HS-27A (cell line): ENCODE measurements around the gene PDE6A.

ENCODE experiments used
- DNase-seq: peaks from one replicate; pipeline ENCODE4 v3.0.0-alpha.2; 2012; ENCODE audit warnings: low read depth, missing footprints

The PDE6A gene

GRCh38 chr5:149810856-149811255 is 133.7 kb downstream of the PDE6A start:
- DNase-seq: no peak

DNA sequence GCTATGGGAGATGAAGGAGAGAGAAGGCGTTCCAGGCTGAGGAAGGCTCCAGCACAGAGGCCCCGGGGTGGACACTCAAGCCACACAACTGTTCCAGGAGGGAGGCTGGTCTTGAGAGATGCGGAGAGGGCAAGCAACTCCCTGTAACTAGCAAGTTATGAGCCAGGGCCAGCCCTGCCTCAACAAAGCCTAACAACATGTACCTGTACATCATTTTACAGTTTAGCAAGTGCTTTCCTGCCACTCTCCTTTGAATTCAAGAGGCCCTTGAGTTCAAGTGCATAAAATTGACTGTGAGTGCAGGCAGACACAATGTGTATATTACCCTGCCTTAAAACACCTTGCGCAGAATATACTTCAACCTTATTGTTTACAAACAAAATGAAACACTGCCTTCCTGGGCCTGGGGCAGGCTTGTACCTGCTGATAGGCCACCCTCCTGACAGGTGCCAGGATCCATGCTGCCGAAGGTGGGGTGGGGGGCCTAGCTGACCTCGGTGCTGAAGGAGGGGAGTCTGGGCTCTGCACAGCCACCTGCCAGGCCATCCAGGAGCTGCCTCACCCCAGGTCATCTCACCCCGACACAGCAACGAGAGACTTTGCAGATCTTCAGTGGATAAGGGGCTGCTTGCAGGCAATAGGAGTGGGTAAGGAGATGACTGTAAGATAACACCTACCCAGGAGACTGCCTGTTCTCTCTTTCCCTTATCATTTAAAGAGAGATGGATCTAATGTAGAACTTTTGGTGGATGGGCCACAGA is 134.5 kb downstream of the PDE6A start:
- DNase-seq: no peak

- DNase-seq: no peak
These were observed 136.2 kb downstream of the PDE6A start for GRCh38 chr5:149808264-149808982.
